Endometrial microvascular endothelial cells (primary cell): ENCODE data around the gene CORO1C. TPM values are rescaled to one million over a fixed set of nuclear protein-coding genes. Genes with fewer than 3 reads are reported as not detected.

Experiments
- in situ Hi-C: cut with HindIII; loops from 2 replicates; pipeline ENCODE4 v1.10.0; 2017; ENCODE audit warnings: low sequenced_read_pairs, low pct_unique_long_range_greater_than_20kb; ENCODE audit errors: inconsistent ontology term
- total RNA-seq: library from RNA; depleted of rRNA; stranded (reverse); fragments of >200 nt; gene quantifications from one replicate; pipeline ENCODE4 v1.2.3, GENCODE V29; 2015; ENCODE audit errors: inconsistent ontology term

CORO1C gene
- total RNA-seq, 1 donor from 2014 or later = 178 TPM

- in situ Hi-C loops = loop anchor here (25.0 kb wide), 1 partner anchor 173 kb away; no protein-coding TSS in a partner anchor
These were observed 66.7 kb downstream of the CORO1C start for GRCh38 chr12:108664338-108665258.

DNA sequence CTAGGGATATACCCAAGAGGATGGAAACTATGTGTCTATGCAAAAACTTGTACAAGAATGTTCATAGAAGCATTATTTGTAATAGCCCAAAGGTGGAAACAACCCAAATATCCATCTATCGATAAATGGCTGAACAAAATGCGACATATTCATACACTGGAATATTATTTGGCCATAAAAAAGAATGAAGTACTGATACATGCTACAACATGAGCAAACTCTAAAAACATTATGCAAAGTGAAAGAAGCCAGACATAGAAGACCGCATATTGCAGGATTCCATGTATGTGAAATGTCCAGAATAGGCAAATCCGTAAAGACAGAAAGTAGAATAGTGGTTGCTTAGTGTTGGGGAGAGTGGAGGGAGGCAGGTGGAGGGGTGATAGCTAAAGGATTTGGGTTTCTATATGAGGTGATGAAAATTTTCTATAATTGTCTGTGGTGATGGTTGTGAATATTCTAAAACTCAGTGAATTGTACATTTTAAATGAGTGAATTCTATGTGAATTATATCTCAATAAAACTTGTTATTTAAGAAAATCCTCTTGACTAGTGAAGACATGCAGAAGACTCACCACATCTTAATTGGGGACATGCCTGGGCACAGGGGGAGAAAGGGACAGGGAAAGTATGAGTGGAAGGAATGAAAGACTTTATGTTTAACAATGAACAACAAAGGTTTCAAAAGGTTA lies 67.8 kb downstream of the CORO1C start:
- in situ Hi-C loops = loop anchor here (25.0 kb wide), 1 partner anchor 174 kb away; no protein-coding TSS in a partner anchor

- in situ Hi-C loops = loop anchor here (25.0 kb wide), 1 partner anchor 179 kb away; no protein-coding TSS in a partner anchor
These were observed 73.2 kb downstream of the CORO1C start for GRCh38 chr12:108658115-108658514.

- in situ Hi-C loops = loop anchor here (25.0 kb wide), 1 partner anchor 180 kb away; no protein-coding TSS in a partner anchor
These were observed 74.1 kb downstream of the CORO1C start for GRCh38 chr12:108657130-108657745.

GRCh38 chr12:108656247-108656646 lies 75.1 kb downstream of the CORO1C start:
- in situ Hi-C loops = loop anchor here (25.0 kb wide), 1 partner anchor 181 kb away; no protein-coding TSS in a partner anchor

DNA sequence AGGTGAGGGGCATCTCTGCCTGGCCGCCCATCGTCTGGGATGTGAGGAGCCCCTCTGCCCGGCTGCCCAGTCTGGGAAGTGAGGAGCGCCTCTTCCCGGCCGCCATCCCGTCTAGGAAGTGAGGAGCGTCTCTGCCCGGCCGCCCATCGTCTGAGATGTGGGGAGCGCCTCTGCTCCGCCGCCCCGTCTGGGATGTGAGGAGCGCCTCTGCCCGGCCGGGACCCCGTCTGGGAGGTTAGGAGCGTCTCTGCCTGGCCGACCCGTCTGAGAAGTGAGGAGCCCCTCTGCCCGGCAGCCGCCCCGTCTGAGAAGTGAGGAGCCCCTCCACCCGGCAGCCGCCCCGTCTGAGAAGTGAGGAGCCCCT lies 75.5 kb downstream of the CORO1C start:
- in situ Hi-C loops = loop anchor here (25.0 kb wide), 1 partner anchor 182 kb away; no protein-coding TSS in a partner anchor

GRCh38 chr12:108654622-108655021 lies 76.7 kb downstream of the CORO1C start:
- in situ Hi-C loops = loop anchor here (25.0 kb wide), 1 partner anchor 183 kb away; no protein-coding TSS in a partner anchor

DNA sequence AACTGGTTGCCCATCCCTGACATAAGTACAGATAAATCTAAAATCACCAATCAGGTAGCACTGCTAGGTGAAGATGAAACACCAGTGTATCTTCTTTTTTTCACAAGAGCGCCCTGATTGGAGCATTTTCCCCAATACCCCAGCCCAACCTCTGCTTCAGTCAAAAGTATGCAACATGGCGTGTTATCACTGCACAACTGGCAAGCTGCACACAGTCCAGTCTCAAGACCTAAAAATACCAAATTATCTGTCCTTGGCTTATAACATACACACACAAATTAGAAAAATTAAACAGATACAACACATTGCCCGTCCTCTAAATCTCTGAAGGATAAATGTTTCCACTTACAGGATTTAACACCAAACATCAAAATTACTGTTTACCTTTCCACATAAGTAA lies 77.4 kb downstream of the CORO1C start:
- in situ Hi-C loops = loop anchor here (25.0 kb wide), 1 partner anchor 183 kb away; no protein-coding TSS in a partner anchor

- in situ Hi-C loops = loop anchor here (25.0 kb wide), 1 partner anchor 184 kb away; no protein-coding TSS in a partner anchor
These were observed 78.2 kb downstream of the CORO1C start for GRCh38 chr12:108653082-108653516.

GRCh38 chr12:108650083-108650482 lies 81.2 kb downstream of the CORO1C start:
- in situ Hi-C loops = loop anchor here (25.0 kb wide), 1 partner anchor 187 kb away; no protein-coding TSS in a partner anchor

GRCh38 chr12:108649669-108650068 lies 81.6 kb downstream of the CORO1C start:
- in situ Hi-C loops = loop anchor here (25.0 kb wide), 1 partner anchor 188 kb away; no protein-coding TSS in a partner anchor

- in situ Hi-C loops = no loop called here
These were observed 82.2 kb downstream of the CORO1C start for GRCh38 chr12:108649126-108649525.

- in situ Hi-C loops = no loop called here
These were observed 82.9 kb downstream of the CORO1C start for GRCh38 chr12:108648371-108648770.

DNA sequence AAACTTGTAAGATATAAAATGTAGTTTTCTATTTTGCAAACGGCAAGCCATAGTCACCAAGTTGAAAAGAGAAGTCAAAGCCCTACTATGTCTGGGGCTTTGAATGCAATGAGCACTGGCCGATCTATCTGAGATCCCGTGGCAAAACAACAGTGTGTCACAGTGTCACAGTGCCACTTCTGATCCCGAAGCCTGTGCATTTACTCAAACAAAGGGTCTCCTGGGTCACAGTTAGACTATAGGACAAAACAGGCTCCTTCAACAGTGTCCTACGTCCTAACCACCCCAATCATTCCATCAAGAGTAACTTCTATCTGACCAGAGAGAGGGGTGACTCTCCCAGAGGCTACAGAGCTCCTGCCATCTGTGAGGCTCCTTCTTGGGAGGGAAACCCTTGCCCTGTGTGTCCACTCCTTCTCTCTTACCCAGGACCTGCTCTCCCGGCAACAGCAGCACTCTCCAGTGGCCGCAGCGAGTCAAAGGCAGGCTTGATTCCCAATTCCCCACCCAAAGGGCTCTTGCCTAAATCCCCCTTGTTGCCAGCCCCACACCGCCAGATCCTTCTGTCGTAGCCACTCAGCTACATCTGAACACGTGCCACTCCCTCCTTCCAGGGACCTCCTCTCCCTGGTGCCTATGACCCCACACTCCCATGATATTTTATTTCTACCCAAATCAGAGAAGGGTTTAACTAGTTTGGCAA lies 83.6 kb downstream of the CORO1C start:
- in situ Hi-C loops = no loop called here

GRCh38 chr12:108646600-108647579 lies 84.4 kb downstream of the CORO1C start:
- in situ Hi-C loops = no loop called here

DNA sequence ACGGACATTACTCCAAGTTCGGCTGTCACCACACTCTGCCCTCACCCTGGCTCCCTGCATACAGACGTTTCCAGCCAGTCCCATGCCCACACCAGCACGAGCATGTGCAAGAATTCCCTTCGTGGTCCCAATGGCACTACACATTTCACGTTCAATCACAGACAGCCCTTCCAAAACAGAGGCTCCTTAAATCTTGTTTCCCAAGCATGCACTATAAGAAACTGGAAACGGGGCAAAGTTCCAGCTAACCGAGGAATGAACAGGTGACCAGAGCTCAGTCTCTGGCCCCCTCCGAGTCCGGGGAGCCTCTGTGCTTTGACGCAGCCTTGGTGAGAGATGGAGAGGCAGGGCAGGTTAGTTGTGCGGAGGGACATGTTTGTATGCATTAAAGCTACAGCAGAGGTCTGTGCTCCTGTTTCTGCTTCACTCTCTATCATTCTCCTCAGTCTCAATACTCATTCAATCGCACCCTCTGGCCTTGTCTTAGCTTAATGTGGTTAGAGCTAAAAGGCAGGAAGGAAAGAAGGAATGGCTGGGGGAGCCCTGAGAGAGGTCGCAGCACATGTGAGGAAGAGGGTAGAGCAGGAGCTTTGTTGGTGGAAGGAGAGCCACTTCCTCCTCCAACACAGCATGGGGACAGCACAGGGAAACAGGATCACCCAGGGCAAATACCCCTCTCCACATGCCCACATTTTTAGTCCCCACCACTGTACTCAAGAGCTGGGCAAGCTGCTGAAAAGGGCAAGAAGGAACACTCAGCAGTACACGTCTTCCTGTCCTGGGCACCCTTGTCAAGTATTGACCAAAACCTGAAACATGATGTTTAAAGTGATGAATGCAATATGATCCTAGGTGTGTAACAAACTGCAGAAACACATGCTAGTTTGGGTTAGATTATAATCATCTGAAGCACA lies 85.4 kb downstream of the CORO1C start:
- in situ Hi-C loops = no loop called here
